GM12891 (cell line): Measurements from ENCODE around the gene ST3GAL3.

ENCODE experiments used
- DNase-seq: peaks from one replicate; pipeline ENCODE4 v3.0.0; 2011; ENCODE audit warnings: low spot score; ENCODE audit not compliant: insufficient read length
- FAIRE-seq: peaks from 2 replicates; lab custom pipeline; 2011; peaks lifted over from hg19 to GRCh38; lab: Jason Lieb, UNC
- PAX5 ChIP-seq: IDR thresholded peaks from 2 replicates; pipeline ENCODE4 v1.6.1; 2011; ENCODE audit warnings: low read length, moderate library complexity, mild to moderate bottlenecking; ENCODE audit not compliant: insufficient read depth, severe bottlenecking
- POLR2A ChIP-seq: IDR thresholded peaks from 2 replicates; pipeline ENCODE4 v1.6.1; 2011; ENCODE audit warnings: low read depth, low read length, control low read depth
- POLR2AphosphoS5 ChIP-seq: IDR thresholded peaks from 2 replicates; pipeline ENCODE4 v1.6.1; 2011; ENCODE audit warnings: low read depth, low read length, control low read depth
- POU2F2 ChIP-seq: IDR thresholded peaks from 2 replicates; pipeline ENCODE4 v1.6.1; 2011; ENCODE audit warnings: low read depth, mild to moderate bottlenecking, control low read depth, low read length, moderate library complexity
- SPI1 ChIP-seq: IDR thresholded peaks from 2 replicates; pipeline ENCODE4 v1.6.1; 2011; ENCODE audit warnings: low read depth, low read length, control low read depth
- TAF1 ChIP-seq: IDR thresholded peaks from 2 replicates; pipeline ENCODE4 v1.6.1; 2011; ENCODE audit warnings: low read depth, low read length, control low read depth

ST3GAL3 gene

DNA sequence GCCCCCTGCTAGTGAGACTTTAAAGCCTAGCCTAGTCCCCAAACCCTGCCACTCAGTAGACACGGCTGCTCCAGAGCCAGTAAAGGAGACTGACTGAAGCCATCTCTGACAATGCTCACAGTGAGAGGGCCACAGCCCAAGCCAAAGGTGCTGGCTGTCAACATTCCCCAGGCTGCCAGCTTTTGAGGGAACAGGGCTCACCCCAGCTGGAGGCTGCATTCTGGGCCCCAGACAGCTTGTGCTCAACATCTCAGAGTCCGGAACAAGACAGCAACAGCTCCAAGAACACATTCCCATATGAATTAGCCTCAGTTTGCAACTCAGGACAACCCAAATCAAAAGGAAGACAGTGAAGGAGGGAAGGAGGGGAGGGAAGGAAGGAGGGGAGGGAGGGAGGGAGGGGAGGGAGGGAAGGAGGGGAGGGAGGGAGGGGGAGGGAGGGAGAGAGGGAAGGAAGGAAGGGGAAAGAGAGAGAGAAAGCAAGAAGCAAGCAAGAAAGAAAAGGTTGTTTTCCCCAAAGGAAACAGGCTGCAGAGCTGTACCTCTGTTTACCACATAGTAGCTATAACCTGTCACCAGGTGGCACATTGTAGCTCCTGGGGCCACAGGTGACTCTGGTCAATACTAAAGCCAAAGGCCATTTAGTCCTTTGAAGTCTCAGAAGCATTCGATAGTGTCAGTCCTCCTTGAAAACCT, 231.7 kb downstream of the ST3GAL3 start:
- FAIRE-seq = no peak
- no peak for DNase-seq
- TF ChIP-seq PAX5 (no peak), SPI1 (no peak), POLR2AphosphoS5 (no peak), POLR2A (no peak), POU2F2 (no peak), TAF1 (no peak)

DNA sequence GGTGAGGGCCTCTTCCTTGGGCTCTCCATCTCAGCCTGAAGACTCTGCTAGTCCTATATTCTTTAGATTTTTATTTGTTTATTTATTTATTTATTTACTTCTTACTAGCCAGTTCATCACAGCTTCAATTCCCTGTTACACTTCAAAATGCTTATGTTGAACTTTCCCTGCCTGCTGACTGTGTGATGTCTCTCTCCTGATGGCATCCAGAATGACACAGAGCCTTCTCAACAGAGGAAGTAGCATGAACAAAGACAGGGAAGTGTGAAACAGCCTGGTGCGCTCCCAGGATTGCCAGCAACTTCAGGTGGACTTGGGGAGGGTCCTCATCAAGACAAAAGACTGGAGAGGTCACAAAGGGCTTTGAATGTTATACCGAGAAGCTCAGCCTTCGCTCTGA, 235.1 kb downstream of the ST3GAL3 start:
- FAIRE-seq (no peak), DNase-seq (no peak)
- TF ChIP-seq PAX5 = no peak
- TF ChIP-seq TAF1 = no peak
- TF ChIP-seq POU2F2 = no peak
- TF ChIP-seq POLR2AphosphoS5 = no peak
- TF ChIP-seq SPI1 = no peak
- no peak for TF ChIP-seq POLR2A

DNA sequence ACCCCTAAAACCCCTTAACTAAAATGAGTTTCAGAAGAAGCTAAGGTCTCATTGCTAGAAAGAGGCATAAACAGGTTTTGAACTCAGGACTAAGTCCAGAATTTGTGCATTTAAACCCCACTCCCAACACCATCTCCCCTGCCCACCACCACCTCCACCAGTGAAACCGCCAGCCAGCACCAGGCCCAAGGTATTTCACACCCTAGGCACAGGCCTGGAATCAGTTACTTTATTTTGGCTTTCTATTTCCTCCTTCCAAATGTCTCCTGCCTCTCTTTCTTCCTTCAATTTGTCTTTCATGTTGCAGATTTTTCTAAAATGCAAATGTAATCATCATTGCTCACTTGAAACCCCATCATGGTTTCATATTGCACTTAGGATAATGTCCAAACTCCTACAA, 237.5 kb downstream of the ST3GAL3 start:
- DNase-seq = no peak
- FAIRE-seq = no peak
- TF ChIP-seq TAF1 (no peak), PAX5 (no peak), POU2F2 (no peak), POLR2A (no peak), SPI1 (no peak), POLR2AphosphoS5 (no peak)

DNA sequence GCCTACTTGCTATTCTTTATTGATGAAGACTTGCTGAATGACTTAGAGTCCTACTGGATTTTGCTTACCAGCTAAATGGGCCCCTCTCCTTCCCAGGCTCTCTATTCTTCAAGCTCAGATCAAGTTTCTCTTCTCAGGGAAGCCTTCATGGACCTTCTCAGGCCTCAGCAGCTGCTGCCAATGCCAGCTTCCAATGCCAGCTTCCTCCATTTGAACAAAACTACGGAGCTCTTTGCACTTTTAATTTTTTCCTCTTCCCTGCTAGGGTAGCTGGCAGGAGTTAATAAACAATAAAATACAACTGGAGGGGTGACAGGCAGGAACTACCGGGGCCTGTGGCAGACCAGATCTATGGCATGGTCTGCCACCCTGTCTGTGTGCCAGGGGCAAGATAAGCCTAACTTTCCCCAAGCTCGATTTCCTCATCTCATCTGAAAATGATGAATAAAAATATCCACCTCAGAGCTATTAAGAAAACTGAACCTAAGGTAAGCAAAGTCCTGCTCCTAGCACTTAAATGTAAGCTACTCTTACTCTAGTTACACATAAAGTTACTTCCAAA, 238.4 kb downstream of the ST3GAL3 start:
- TF ChIP-seq POU2F2 (no peak), PAX5 (no peak), POLR2A (no peak), SPI1 (no peak), POLR2AphosphoS5 (no peak), TAF1 (no peak)
- DNase-seq = no peak
- no peak for FAIRE-seq

DNA sequence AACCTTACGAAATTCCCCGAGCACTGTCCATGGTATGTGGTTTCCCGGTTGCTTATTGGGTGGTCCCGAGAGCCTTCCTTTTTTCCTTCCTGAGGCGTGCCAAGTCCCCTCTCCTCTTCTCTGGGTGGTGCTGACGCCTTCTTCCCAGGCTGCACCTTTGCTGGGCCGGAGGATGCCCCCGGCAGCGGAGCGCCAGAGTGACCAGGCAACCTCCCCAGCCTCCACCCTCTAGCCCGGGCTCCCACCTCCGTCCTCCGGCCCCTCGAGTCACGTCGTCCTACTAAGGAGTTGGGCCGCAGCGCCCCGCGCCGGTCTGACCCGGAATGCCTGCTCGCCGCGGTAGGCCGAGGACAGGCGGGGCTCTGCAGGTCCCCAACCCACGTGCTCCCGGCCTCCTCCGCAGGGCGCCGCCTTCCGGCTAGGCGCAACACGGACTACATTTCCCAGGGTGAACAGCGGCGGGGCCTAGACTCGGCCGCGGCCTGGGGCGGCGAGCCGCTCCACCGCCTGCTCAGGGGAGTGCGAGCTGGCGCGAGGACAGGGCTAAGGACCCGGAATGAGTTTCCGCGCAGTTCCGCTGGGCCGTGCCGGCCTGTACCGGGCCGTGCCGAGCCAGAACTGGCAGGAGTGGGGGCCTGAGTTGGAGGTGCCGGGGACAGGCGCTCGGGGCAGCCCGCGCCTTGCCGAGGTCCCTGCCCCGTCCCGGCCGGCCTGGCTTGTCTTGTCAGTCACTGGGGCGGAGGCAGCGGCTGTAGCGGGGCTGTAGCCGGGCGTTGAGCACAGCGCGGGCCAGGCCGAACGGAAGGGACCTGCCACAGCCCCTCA, 239.1 kb downstream of the ST3GAL3 start, which contains the start of gene IPO13:
TSS of gene IPO13 (plus strand) at position 715 of the 825 bp plus-strand sequence. CDS start 651 bp downstream, outside the sequence.
- DNase-seq = peak; percentile 99
- no peak for TF ChIP-seq SPI1
- peak; percentile 71 for TF ChIP-seq POLR2AphosphoS5
- TF ChIP-seq TAF1 = peak; percentile 74
- TF ChIP-seq POLR2A = peak; percentile 45; the same call in 1 of the 2 replicates
- TF ChIP-seq PAX5 = no peak
- peak; percentile 99 for FAIRE-seq

DNA sequence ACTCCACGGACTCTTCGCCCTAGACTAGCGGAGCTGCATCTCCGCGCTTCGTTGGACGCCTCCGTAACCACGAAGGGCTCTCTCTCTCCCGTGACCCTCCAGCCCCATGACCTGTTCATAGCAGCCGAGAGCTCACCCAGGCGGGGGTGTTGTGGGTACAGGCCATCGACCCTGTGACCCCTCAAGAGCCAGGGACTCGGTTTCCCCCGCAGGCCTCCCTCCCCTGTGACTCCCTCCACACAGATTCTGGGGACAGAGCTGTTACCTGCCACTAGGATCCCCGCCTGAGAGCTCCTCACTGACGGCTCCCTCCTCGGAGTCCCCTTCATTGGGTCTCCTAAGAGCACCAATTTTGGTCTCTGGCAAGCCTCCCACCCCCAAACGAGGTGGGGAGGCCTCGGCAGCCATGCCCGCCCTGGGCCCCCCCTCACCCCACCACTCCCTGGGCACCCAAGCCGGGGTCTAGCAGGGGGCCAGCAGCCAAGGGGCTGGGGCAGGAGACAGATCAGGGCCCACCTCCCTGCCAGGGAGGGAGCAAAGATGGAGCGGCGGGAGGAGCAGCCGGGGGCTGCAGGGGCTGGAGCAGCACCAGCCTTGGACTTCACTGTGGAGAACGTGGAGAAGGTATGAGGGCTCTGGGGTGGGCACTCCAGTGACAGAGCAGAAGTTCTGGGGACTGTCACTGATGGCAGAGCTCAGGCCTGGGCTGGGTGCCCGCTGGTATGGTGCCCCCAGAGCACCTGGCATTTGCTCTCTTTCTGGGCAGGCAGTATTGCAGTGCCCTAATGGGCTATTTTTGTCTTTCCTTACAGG, 239.9 kb downstream of the ST3GAL3 start:
- FAIRE-seq (no peak), DNase-seq (peak; percentile 63)
- no peak for TF ChIP-seq POLR2AphosphoS5
- TF ChIP-seq TAF1 = no peak; the same call in 1 of the 2 replicates
- TF ChIP-seq SPI1 = no peak
- no peak for TF ChIP-seq PAX5
- no peak for TF ChIP-seq POLR2A
- TF ChIP-seq POU2F2 = no peak

DNA sequence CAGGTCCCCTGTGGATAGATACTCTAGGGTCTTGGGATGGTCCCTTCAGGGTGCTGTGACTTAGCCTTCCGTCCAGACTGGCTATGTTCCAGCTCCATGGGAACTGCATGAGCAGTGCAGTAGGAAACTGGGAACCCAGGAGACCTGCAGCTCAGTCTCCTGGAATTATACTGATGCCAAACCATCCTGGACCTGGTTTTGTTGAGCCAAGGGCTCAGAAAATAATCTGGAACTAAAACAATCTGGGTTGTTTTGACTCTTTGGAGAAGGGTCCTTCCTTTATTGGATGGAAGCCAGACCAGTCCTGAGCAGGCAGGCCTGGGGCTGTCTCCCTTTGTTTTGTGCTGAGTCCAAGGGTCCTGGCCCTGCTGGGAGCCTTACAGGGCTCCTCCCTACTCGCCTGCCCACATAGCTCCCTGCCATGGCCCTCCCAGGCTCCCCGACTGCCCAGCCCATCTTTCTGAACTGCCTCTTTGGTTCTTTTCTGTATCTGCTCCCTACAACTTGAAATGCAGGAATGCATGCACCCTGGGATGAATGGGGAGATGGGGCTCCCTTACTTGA, 240.6 kb downstream of the ST3GAL3 start:
- DNase-seq (no peak), FAIRE-seq (no peak)
- TF ChIP-seq TAF1 = no peak

DNA sequence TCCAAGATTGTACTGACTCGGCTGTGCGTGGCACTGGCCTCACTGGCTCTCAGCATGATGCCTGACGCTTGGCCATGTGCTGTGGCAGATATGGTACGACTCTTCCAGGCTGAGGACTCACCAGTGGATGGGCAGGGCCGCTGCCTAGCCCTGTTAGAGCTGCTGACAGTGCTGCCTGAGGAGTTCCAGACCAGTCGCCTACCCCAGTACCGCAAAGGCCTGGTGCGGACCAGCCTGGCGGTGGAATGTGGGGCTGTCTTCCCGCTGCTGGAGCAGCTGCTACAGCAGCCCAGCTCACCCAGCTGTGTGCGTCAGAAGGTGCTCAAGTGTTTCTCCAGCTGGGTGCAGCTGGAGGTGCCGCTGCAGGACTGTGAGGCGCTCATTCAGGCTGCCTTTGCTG, 242.3 kb downstream of the ST3GAL3 start:
- FAIRE-seq (no peak), DNase-seq (no peak)
- TF ChIP-seq POLR2AphosphoS5 (no peak), POLR2A (no peak), PAX5 (no peak), POU2F2 (no peak), TAF1 (no peak), SPI1 (no peak)
